ENCODE results near the gene CHPF2. TPM values are rescaled to one million over a fixed set of nuclear protein-coding genes. Genes with fewer than 3 reads are reported as not detected.

The CHPF2 gene
- total and polyA plus RNA-seq, 10 donors, result 16.3 to 55.4 (median 43.7) TPM

- 73 to 85% (median 79%) methylated on average over 10 of the region's 10 CpGs for WGBS, 5 donors
These were observed 4.0 kb upstream of the CHPF2 start for GRCh38 chr7:151228024-151228866.

GRCh38 chr7:151229249-151229648 lies 3.0 kb upstream of the CHPF2 start:
- H3K27ac ChIP-seq, result no peak overlapping the region
- WGBS, 5 donors, result 87 to 92% (median 89%) methylated on average over 10 of the region's 10 CpGs
- intact Hi-C loops (cut with DNase I; ENCODE audit: low total_unique reads), result no loop called here
- peaks cover 0 to 15% (median 6%) of the 10 kb centered on the region in 6 donors for H3K36me3 ChIP-seq
- TF ChIP-seq POLR2AphosphoS5 (IDR thresholded peaks at IDR 0.05) (no peak), POLR2A (IDR thresholded peaks at IDR 0.05) (no peak), CTCF (IDR thresholded peaks at IDR 0.05 in 8 of 11, conservative IDR thresholded peaks at IDR 0.05 in 3 of 11) (no peak)
- H3K27me3 ChIP-seq (replicated peaks in 1 of 7), result no peaks in the 10 kb centered on the region
- peak; percentile 41 for DNase-seq
- H3K9me3 ChIP-seq, result no peaks in the 10 kb centered on the region
- H3K4me3 ChIP-seq, result no peak overlapping the region
- peaks cover 28 to 64% (median 47%) of the 10 kb centered on the region in 6 donors for H3K4me1 ChIP-seq

More at GRCh38 chr7:151228024-151228866, 4.0 kb upstream of the CHPF2 start:
- Histone ChIP-seq H3K27me3 (replicated peaks in 1 of 7) (no peaks in the 10 kb centered on the region), H3K4me3 (peak overlapping the region in 7 of 8 donors; percentile 85 to 94 (median 91)), H3K27ac (peak overlapping the region in 6 of 8 donors; percentile 43 to 89 (median 84)), H3K36me3 (peaks cover 4 to 21% (median 16%) of the 10 kb centered on the region in 6 donors), H3K9me3 (no peaks in the 10 kb centered on the region), H3K4me1 (peaks cover 18 to 54% (median 37%) of the 10 kb centered on the region in 6 donors)
- peak; percentile 28 for DNase-seq
- TF ChIP-seq CTCF (IDR thresholded peaks at IDR 0.05 in 8 of 11, conservative IDR thresholded peaks at IDR 0.05 in 3 of 11) (no peak), POLR2A (IDR thresholded peaks at IDR 0.05) (no peak), POLR2AphosphoS5 (IDR thresholded peaks at IDR 0.05) (no peak)
- intact Hi-C loops (cut with DNase I; ENCODE audit: low total_unique reads), result no loop called here

- TF ChIP-seq CTCF (IDR thresholded peaks at IDR 0.05 in 8 of 11, conservative IDR thresholded peaks at IDR 0.05 in 3 of 11) (no peak), POLR2A (IDR thresholded peaks at IDR 0.05) (no peak), POLR2AphosphoS5 (IDR thresholded peaks at IDR 0.05) (no peak)
- no peak for DNase-seq
- Histone ChIP-seq H3K4me3 (no peak overlapping the region), H3K27ac (no peak overlapping the region), H3K27me3 (replicated peaks in 1 of 7) (no peaks in the 10 kb centered on the region), H3K9me3 (no peaks in the 10 kb centered on the region), H3K36me3 (peaks cover 0 to 22% (median 13%) of the 10 kb centered on the region in 6 donors), H3K4me1 (peaks cover 21 to 66% (median 46%) of the 10 kb centered on the region in 6 donors)
- intact Hi-C loops (cut with DNase I; ENCODE audit: low total_unique reads), result no loop called here
- 77 to 98% (median 82%) methylated on average over 1 of the region's 1 CpG for WGBS, 5 donors
These were observed 1.2 kb upstream of the CHPF2 start for GRCh38 chr7:151231080-151231479.

All from spleen (tissue), 11 donors.